Activated naive CD4-positive, alpha-beta T cell treated with anti-CD3 and anti-CD28 coated beads, Interleukin-2, amount 10 ng/mL, durations not matched to agents 7 days and 5 days (primary cell): Measurements from ENCODE around the gene NKAIN2.
"Not testable (repeated sequence)": the region's sequence is repeated elsewhere in the genome, so short reads cannot be mapped to it uniquely, and the experiment has no call there.

Experiments used
- CTCF ChIA-PET: fragments of 350-600 bp; sonication (Branson Sonifier 250); formaldehyde crosslinking; loops from one replicate; lab custom pipeline; 2021; ENCODE audit warnings: antibody characterized with exemption; lab: Charles Lee
- DNase-seq: peaks from one replicate; pipeline ENCODE4 v3.0.0-alpha.2; 2020
- H3K27ac Mint-ChIP-seq: one replicate; pipeline ENCODE4 v1.8.0; 2021; ENCODE audit warnings: mild to moderate bottlenecking, moderate library complexity, mixed read lengths
- H3K27me3 Mint-ChIP-seq: one replicate; pipeline ENCODE4 v1.8.0; 2021; ENCODE audit warnings: mild to moderate bottlenecking, mixed read lengths
- H3K36me3 Mint-ChIP-seq: one replicate; pipeline ENCODE4 v1.8.0; 2021; ENCODE audit warnings: mixed read lengths
- H3K4me1 Mint-ChIP-seq: one replicate; pipeline ENCODE4 v1.8.0; 2021; ENCODE audit warnings: mixed read lengths
- H3K4me3 Mint-ChIP-seq: one replicate; pipeline ENCODE4 v1.8.0; 2021; ENCODE audit warnings: mild to moderate bottlenecking, moderate library complexity, mixed read lengths
- H3K9me3 Mint-ChIP-seq: one replicate; pipeline ENCODE4 v1.8.0; 2021; ENCODE audit warnings: mixed read lengths

The NKAIN2 gene

DNA sequence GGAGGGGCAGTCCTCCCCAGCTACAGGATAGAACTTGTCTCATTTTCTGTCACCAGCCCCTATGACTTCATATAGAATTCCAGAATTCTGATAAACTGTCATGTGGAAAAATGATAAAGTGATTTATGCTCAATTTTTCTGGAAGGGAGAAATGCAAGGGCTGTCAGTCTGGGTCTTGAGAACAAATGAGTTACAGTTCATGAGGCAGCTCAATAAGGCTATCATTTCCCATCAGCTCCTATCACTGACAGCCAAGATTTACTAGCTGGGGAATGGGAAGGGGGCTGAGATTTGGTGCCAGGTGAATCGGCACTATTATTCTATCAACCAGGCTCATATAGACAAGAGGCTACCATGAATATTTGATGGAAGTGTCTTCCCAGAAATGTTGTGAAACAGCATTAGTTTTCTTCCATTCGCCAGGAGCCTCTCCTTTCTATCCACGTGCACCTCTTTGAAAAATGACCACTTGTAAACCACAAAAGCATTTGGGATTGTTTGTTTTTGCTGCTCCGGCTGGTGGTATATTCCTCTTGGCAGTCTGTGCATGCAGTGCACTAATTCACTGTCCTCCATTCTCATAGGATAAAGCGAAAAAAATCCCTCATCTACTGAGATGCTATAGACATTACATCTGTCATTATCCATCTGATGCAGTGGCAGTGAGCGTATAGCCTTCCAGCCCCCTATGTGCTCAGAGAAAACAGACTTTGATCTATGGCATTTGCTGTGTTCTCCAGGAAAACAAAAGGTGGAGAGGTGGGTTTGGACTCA is 629.9 kb downstream of the NKAIN2 start:
- no peaks in the 10 kb centered on the region for H3K36me3 Mint-ChIP-seq
- DNase-seq: no peak
- CTCF ChIA-PET: no interaction called here
- no peak overlapping the region for H3K4me3 Mint-ChIP-seq
- H3K27me3 Mint-ChIP-seq: no peaks in the 10 kb centered on the region
- H3K4me1 Mint-ChIP-seq: no peaks in the 10 kb centered on the region
- H3K9me3 Mint-ChIP-seq: peaks cover 3% of the 10 kb centered on the region
- no peak overlapping the region for H3K27ac Mint-ChIP-seq

DNA sequence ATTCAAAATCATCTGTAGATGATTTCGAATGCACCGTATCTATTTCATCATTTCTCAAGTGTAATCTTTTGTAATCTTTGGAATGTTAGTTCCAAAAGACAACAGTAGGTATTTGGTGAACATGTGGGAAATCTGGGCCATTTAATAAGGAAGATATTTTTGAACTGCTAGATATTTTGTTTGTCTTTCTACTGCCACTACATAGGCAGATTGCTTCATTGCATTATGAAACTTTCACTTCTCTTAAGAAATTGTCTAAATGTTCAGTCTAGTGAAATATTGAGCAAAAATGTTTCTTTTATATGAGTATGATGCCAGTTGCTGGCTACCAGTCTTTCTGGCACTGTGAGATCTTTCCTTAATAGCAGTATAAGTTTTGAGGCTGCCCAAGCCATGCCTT is 630.8 kb downstream of the NKAIN2 start:
- CTCF ChIA-PET: no interaction called here
- DNase-seq: no peak
- no peak overlapping the region for H3K4me3 Mint-ChIP-seq
- peaks cover 3% of the 10 kb centered on the region for H3K9me3 Mint-ChIP-seq
- H3K27me3 Mint-ChIP-seq: no peaks in the 10 kb centered on the region
- no peaks in the 10 kb centered on the region for H3K36me3 Mint-ChIP-seq
- no peak overlapping the region for H3K27ac Mint-ChIP-seq
- no peaks in the 10 kb centered on the region for H3K4me1 Mint-ChIP-seq

DNA sequence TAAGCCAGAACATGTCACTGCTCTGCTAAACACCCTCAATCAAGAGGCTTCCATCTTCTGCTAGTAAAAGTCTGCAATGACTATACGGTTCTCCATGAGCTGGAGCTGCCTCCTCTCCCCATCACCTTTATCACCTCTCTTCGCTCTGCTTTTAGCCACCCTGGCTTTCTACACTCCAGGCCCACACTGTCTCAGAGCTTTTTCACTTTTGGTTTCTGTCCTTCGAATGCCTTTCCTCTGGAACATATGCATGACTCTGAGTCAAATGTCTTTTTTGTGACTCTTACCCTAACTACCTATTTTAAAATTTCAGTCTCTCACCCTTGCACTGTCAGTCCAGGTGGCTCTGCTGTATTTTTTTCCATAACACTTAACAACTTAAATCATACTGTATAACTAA is 633.1 kb downstream of the NKAIN2 start:
- no peaks in the 10 kb centered on the region for H3K36me3 Mint-ChIP-seq
- H3K27ac Mint-ChIP-seq: no peak overlapping the region
- H3K27me3 Mint-ChIP-seq: no peaks in the 10 kb centered on the region
- no peaks in the 10 kb centered on the region for H3K4me1 Mint-ChIP-seq
- no peak overlapping the region for H3K4me3 Mint-ChIP-seq
- no peak for DNase-seq
- no peaks in the 10 kb centered on the region for H3K9me3 Mint-ChIP-seq
- CTCF ChIA-PET: no interaction called here

DNA sequence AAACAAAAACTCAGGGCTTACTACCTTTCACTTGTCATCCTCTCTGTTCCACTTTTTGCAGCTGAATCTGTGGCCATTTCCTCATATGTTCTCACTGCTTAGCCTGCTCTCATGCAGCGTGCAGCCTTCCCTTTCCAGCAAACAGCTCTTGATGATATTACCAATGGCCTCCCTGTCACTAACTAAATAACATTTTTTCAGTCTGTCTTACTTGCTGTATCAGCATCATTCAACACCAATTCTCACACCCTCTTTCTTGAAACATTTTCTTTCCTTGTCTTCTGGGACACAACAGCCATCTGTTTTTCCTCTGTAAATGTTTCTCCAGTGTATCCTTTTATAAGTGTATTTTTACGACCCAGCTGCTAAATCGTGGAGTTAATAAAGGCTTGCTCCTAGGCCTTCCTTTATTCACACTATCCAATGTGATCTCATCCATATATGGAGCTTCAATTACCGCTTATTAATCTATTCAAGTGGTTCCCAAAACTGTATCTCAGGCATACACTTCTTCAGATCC is 634.9 kb downstream of the NKAIN2 start:
- H3K4me3 Mint-ChIP-seq: no peak overlapping the region
- H3K9me3 Mint-ChIP-seq: no peaks in the 10 kb centered on the region
- CTCF ChIA-PET: no interaction called here

DNA sequence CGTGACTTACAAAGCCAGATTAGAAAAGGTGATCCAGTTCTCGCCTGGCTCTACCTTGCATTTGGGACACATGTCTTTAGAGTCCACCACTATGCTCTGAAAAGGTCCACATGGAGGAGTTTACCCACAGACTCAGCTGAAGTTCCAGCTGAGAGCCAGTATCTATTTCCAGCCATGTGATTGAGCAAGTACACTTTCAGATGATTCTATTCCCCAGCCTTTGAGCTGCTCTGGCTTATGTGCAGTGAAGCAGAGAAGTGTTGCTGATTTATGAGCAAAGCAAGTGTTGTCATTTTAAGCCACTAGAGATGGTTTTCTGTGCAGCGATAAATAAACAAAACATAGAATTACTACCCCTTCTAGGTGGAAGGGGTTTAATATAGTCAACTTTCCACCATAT is 637.8 kb downstream of the NKAIN2 start:
- Mint-ChIP-seq H3K27ac (no peak overlapping the region), H3K27me3 (no peaks in the 10 kb centered on the region), H3K4me3 (no peak overlapping the region), H3K9me3 (no peaks in the 10 kb centered on the region), H3K36me3 (no peaks in the 10 kb centered on the region), H3K4me1 (no peaks in the 10 kb centered on the region)
- CTCF ChIA-PET: no interaction called here
- DNase-seq: no peak

More for the DNA sequence above, 634.9 kb downstream of the NKAIN2 start:
- no peak overlapping the region for H3K27ac Mint-ChIP-seq
- H3K27me3 Mint-ChIP-seq: no peaks in the 10 kb centered on the region
- no peaks in the 10 kb centered on the region for H3K4me1 Mint-ChIP-seq
- no peaks in the 10 kb centered on the region for H3K36me3 Mint-ChIP-seq
- DNase-seq: no peak

DNA sequence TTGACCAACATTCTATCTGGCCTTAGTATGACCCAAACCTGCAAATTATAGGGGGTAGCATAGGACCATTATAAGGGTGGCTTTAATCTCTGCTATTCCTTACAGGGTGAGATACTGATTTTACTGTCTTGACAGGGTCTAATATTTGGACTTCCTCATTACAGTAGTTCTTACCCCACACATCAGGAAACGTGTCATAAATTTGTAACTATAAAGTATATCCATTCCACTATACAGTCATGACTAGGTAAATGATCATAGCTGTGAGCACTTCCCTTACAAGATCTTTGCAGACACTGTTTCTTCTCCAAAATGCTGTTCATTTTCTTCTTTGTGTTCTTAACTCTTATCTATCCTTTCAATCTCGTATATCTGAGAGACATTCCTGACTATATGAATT is 639.9 kb downstream of the NKAIN2 start:
- H3K4me3 Mint-ChIP-seq: no peak overlapping the region
- CTCF ChIA-PET: no interaction called here
- no peak overlapping the region for H3K27ac Mint-ChIP-seq
- H3K36me3 Mint-ChIP-seq: no peaks in the 10 kb centered on the region
- no peaks in the 10 kb centered on the region for H3K27me3 Mint-ChIP-seq
- no peaks in the 10 kb centered on the region for H3K9me3 Mint-ChIP-seq
- DNase-seq: no peak
- H3K4me1 Mint-ChIP-seq: no peaks in the 10 kb centered on the region

DNA sequence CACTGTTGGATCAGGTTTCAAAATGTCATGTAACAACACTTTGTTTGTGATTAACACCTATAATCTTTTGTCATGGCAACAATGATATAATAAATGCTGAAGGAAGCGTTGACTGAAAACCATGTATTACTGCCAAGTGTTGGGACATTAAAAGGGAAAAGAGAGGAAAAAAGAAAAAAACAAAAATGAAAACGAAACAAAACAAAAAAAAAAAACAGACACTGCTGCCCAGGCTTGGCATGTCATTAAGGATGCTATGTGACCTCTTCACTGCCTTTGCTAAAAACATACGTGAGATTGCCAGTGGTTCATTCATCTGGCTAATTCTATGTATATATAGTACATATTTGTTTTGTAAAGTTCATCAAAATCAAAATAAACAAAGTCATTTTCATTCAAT is 641.9 kb downstream of the NKAIN2 start:
- CTCF ChIA-PET: no interaction called here
- H3K27me3 Mint-ChIP-seq: no peaks in the 10 kb centered on the region
- H3K36me3 Mint-ChIP-seq: no peaks in the 10 kb centered on the region
- H3K4me1 Mint-ChIP-seq: no peaks in the 10 kb centered on the region
- DNase-seq: no peak
- no peak overlapping the region for H3K27ac Mint-ChIP-seq
- no peak overlapping the region for H3K4me3 Mint-ChIP-seq
- H3K9me3 Mint-ChIP-seq: no peaks in the 10 kb centered on the region

DNA sequence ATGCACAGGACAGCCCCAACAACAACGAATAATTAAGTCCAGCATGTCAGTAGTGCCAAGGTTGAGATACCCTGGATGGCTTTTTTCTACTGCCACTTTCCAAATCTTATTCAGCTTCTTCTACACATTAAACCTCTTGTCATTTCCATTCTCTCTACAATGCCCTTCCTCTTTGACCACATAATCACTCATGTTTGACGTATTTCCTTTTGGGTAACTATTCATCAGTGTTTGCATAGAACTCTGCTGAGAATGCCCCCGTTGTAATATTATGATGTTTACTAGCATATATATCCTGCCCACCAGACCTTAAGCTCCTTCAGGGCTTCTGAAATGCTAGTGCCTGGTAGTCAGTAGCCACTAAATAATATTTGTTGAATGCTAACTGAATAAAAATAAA is 643.3 kb downstream of the NKAIN2 start:
- no peak overlapping the region for H3K27ac Mint-ChIP-seq
- no peak overlapping the region for H3K4me3 Mint-ChIP-seq
- no peaks in the 10 kb centered on the region for H3K9me3 Mint-ChIP-seq
- H3K4me1 Mint-ChIP-seq: no peaks in the 10 kb centered on the region
- no peaks in the 10 kb centered on the region for H3K27me3 Mint-ChIP-seq
- no peaks in the 10 kb centered on the region for H3K36me3 Mint-ChIP-seq
- DNase-seq: no peak
- CTCF ChIA-PET: no interaction called here

DNA sequence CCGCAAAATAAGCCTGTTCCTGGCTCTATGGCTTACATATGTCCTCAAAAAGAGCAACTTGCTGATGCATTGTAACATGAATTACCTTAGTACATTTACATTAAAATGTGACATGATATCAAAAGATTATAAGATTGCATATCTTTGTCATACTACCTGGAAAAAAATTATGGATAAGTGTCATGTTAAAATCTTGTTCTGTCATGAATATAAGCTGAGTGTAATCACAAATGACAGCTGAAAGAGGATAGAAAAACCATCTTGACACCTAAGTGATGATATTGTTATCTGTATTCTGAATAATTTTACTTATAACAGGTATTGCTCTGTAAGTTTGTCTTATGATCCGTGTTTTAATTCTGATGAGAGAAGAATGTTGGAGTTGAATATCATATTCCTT is 655.6 kb downstream of the NKAIN2 start:
- H3K27ac Mint-ChIP-seq: no peak overlapping the region
- H3K27me3 Mint-ChIP-seq: no peaks in the 10 kb centered on the region

DNA sequence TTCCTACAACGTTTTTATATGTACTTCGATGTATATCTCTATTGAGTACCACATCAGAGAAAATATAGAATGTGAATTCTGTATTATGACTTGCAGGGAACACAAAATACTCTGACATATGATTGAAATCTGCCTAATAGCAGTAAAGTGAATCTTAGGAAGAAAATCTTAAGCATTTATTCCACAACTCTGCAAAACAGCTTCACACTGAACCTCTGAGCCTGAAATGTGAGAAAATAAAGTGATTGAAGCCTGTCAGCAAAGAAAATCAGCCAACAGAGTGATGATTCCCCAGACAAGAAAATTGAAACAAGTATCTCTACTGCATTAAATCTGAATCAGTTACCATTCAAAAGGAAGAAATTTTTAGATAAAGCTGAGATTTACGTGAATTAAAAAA is 659.1 kb downstream of the NKAIN2 start:
- Mint-ChIP-seq H3K4me1 (no peaks in the 10 kb centered on the region), H3K36me3 (no peaks in the 10 kb centered on the region), H3K9me3 (no peaks in the 10 kb centered on the region), H3K27ac (no peak overlapping the region), H3K4me3 (no peak overlapping the region), H3K27me3 (no peaks in the 10 kb centered on the region)
- DNase-seq: no peak
- CTCF ChIA-PET: no interaction called here

More for the DNA sequence above, 655.6 kb downstream of the NKAIN2 start:
- CTCF ChIA-PET: no interaction called here
- H3K4me3 Mint-ChIP-seq: no peak overlapping the region
- no peaks in the 10 kb centered on the region for H3K9me3 Mint-ChIP-seq
- no peaks in the 10 kb centered on the region for H3K4me1 Mint-ChIP-seq
- H3K36me3 Mint-ChIP-seq: no peaks in the 10 kb centered on the region
- no peak for DNase-seq

DNA sequence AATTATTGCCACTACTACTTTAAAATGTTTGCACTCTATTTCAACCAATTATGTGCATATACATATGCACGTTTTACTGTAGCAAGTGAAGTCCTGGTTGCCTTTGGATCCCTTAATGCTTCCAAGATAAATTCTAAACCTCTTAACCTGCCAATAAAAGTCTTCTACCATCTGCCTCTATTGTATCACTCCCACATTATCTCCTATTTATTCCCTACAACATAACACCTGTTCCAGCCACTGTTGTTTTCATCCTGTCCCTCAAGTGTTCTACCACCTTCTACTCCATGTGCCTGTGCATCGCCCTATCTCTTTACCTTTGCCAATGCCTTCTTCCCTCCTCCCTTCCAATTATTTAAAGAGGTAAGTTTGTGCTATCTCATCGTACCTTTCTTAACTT is 659.6 kb downstream of the NKAIN2 start:
- H3K4me3 Mint-ChIP-seq: no peak overlapping the region
- no peaks in the 10 kb centered on the region for H3K9me3 Mint-ChIP-seq
- no peak overlapping the region for H3K27ac Mint-ChIP-seq
- no peaks in the 10 kb centered on the region for H3K36me3 Mint-ChIP-seq
- CTCF ChIA-PET: no interaction called here
- no peak for DNase-seq
- no peaks in the 10 kb centered on the region for H3K4me1 Mint-ChIP-seq
- H3K27me3 Mint-ChIP-seq: no peaks in the 10 kb centered on the region

DNA sequence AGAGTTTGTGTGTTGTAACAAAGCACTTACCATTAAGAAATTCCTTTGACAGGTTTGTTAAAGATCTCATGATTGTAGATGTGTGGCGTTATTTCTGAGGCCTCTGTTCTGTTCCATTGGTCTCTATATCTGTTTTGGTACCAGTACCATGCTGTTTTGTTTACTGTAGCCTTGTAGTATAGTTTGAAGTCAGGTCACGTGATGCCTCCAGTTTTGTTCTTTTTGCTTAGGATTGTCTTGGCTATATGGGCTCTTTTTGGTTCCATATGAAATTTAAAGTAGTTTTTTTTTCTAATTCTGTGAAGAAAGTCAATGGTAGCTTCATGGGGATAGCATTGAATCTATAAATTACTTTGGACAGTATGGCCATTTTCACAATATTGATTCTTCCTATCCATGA is 660.9 kb downstream of the NKAIN2 start:
- DNase-seq, H3K27ac Mint-ChIP-seq, H3K27me3 Mint-ChIP-seq, H3K36me3 Mint-ChIP-seq, H3K4me1 Mint-ChIP-seq, H3K9me3 Mint-ChIP-seq, CTCF ChIA-PET, H3K4me3 Mint-ChIP-seq: not testable (repeated sequence)

DNA sequence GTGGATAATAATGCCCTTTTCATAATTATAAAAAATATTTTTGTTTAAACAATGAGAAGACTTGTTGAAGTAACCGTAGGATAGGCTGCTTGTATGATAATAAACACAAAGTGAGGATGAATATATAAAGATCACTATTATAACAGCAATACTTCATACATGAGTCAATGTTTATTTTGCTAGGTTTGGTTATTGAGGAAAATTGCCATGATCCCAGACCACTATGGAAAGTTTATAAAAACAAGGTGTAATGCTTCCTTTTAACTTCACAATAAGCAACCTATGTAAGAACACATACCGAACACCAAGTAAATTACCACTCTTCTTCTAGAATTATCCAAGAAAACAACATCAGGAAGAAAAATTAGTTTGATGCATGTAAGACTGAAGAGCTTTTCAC is 663.3 kb downstream of the NKAIN2 start:
- Mint-ChIP-seq H3K4me1 (no peaks in the 10 kb centered on the region), H3K27ac (no peak overlapping the region), H3K9me3 (no peaks in the 10 kb centered on the region), H3K27me3 (no peaks in the 10 kb centered on the region), H3K4me3 (no peak overlapping the region), H3K36me3 (no peaks in the 10 kb centered on the region)
- no peak for DNase-seq
- CTCF ChIA-PET: no interaction called here

DNA sequence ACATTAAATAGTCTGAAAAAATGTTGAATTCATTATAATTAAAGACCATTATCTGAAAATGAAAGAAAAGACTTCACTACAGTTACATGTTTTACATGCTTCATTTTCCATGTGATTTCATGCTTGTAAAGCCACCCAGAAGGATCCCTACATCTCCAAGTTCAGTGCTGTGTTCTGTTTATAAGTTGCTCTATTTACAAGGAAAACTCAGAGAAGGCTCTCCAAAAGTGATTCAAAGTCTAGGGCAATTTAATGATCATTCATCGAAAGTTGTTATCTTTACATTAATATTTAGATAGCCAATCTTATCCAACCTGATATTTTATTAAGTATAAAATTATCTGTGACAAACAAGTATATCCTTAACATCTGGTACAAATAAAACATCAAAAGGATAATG is 663.7 kb downstream of the NKAIN2 start:
- H3K27ac Mint-ChIP-seq: no peak overlapping the region
- no peak overlapping the region for H3K4me3 Mint-ChIP-seq
- no peak for DNase-seq
- CTCF ChIA-PET: no interaction called here
- no peaks in the 10 kb centered on the region for H3K4me1 Mint-ChIP-seq
- H3K9me3 Mint-ChIP-seq: no peaks in the 10 kb centered on the region
- no peaks in the 10 kb centered on the region for H3K27me3 Mint-ChIP-seq
- no peaks in the 10 kb centered on the region for H3K36me3 Mint-ChIP-seq

DNA sequence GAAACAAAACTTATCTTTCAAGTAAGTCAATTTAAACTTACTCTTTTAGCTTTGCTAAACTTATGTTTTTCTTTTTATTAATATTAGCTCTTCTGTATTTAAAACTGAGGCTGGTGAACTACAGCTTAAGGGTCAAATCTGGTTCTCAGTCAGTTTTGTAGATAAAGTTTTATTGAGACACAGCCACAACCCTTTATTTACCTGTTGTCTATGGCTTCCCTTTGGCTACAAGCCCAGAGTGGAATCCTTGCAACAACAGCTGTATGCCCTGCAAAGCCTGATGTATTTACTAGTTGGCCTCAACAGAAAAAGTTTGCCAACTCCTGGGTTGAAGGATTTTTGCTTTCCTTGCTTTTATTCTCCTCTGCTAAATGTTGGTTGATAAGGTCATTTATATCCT is 667.1 kb downstream of the NKAIN2 start:
- H3K4me3 Mint-ChIP-seq: no peak overlapping the region
- CTCF ChIA-PET: no interaction called here

More for the DNA sequence above, 667.1 kb downstream of the NKAIN2 start:
- DNase-seq: no peak
- Mint-ChIP-seq H3K4me1 (no peaks in the 10 kb centered on the region), H3K27ac (no peak overlapping the region), H3K27me3 (no peaks in the 10 kb centered on the region), H3K36me3 (no peaks in the 10 kb centered on the region), H3K9me3 (no peaks in the 10 kb centered on the region)
